ENCODE data around the gene EYA4. TPM values are rescaled to one million over a fixed set of nuclear protein-coding genes. Genes with fewer than 3 reads are reported as not detected.

Gene EYA4
- total RNA-seq, 2 experiments from 2014 or later: not detected

DNA sequence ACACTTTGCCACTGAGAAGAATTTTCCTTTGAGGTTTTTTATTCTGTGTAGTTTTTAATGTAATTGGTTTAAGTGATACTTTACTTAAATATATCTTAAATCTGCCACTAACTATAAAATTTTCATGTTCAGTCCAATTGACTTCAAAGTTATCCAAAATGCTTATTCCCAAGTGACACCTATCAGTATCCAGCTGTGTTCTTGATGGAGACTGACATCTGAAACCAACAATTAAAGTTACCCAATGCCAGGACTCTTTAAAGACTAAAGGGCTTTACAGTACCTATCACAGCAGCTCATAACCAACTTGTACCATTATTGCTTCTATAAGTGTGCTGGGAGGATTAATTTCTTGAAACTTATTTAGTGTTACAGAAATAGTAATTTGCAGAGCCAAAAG is 13.8 kb upstream of the EYA4 start:
- ChIA-PET CTCF (ENCODE audit: unreplicated experiment) (no interaction called here), POLR2A (no interaction called here)
- Histone ChIP-seq H3K9me3 (ENCODE audit: low read length) (no peaks in the 10 kb centered on the region), H3K4me2 (ENCODE audit: low read length) (no peak overlapping the region), H3K4me1 (ENCODE audit: insufficient read depth, low read length, poor library complexity, severe bottlenecking) (no peaks in the 10 kb centered on the region), H3K4me3 (ENCODE audit: low read depth, low read length, poor library complexity, severe bottlenecking) (no peak overlapping the region), H3K79me2 (ENCODE audit: insufficient read depth, low read depth, low read length) (no peaks in the 10 kb centered on the region), H2AFZ (ENCODE audit: low read length) (no peak overlapping the region), H3K36me3 (ENCODE audit: insufficient read depth, low read length) (no peaks in the 10 kb centered on the region), H3K9me2 (ENCODE audit: insufficient read depth, low read length) (no peaks in the 10 kb centered on the region), H4K20me1 (ENCODE audit: insufficient read depth, low read length) (no peaks in the 10 kb centered on the region), H3K27ac (ENCODE audit: low read depth, low read length, poor library complexity, severe bottlenecking) (no peak overlapping the region)
- intact Hi-C loops (cut with micrococcal nuclease; ENCODE audit: unreplicated experiment): no loop called here
- BruUV-seq (replicated peaks): no TSS peak
- DNase-seq (ENCODE audit: low spot score): no peak
- TF ChIP-seq EZH2phosphoT487 (IDR thresholded peaks at IDR 0.05; ENCODE audit: borderline replicate concordance, low read depth, low read length) (no peak), CTCF (conservative IDR thresholded peaks at IDR 0.05; ENCODE audit: low read length) (no peak)

DNA sequence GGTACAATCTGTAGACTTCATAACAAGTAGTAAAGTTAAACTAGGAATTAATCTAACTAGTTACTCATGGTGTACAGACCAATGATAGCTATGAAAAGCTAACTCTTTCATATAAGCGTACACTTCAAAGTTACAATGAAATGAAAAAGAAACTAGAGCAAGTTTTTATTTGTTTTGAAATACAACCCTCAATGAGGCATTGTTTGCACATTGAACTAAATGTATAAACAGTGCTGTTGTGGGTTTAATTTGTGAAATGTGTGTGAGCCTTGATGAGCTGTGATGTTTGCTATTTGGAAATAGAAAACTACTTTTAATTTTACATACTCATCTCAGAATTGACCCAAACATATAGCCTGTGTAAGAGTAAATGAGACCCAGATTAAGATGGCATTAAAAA is 11.1 kb upstream of the EYA4 start:
- no peak for TF ChIP-seq EZH2phosphoT487 (IDR thresholded peaks at IDR 0.05; ENCODE audit: borderline replicate concordance, low read depth, low read length)
- TF ChIP-seq CTCF (conservative IDR thresholded peaks at IDR 0.05; ENCODE audit: low read length): no peak
- Histone ChIP-seq H3K36me3 (ENCODE audit: insufficient read depth, low read length) (no peaks in the 10 kb centered on the region), H3K4me2 (ENCODE audit: low read length) (no peak overlapping the region), H3K9me2 (ENCODE audit: insufficient read depth, low read length) (no peaks in the 10 kb centered on the region), H3K79me2 (ENCODE audit: insufficient read depth, low read depth, low read length) (no peaks in the 10 kb centered on the region), H2AFZ (ENCODE audit: low read length) (no peak overlapping the region), H3K9me3 (ENCODE audit: low read length) (no peaks in the 10 kb centered on the region), H3K4me1 (ENCODE audit: insufficient read depth, low read length, poor library complexity, severe bottlenecking) (no peaks in the 10 kb centered on the region), H4K20me1 (ENCODE audit: insufficient read depth, low read length) (no peaks in the 10 kb centered on the region), H3K27ac (ENCODE audit: low read depth, low read length, poor library complexity, severe bottlenecking) (no peak overlapping the region), H3K4me3 (ENCODE audit: low read depth, low read length, poor library complexity, severe bottlenecking) (no peak overlapping the region)
- intact Hi-C loops (cut with micrococcal nuclease; ENCODE audit: unreplicated experiment): no loop called here
- DNase-seq (ENCODE audit: low spot score): no peak
- POLR2A ChIA-PET: interaction anchor here (0.6 kb wide), 1 partner anchor 12 kb away, joined by 3 read pairs; no protein-coding TSS in a partner anchor
- CTCF ChIA-PET (ENCODE audit: unreplicated experiment): no interaction called here
- no TSS peak for BruUV-seq (replicated peaks)

DNA sequence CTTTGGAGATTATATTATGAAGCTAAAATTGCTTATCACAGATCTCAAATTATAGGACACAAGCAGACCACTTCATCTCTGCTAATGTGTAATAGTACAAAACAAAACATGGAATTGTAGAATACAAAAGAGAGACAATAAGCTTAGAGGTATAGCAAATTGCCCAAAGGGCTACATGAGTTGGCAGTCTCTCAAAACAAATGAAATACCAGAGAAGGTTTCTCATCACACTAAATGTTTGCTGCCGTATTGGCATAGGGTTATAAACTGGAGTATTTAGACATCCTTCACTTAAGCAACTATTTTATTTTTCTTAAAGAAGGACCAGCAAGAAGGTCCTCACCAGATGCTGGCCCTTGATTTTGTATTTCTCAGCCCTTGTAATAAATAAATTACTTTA is 5.9 kb upstream of the EYA4 start:
- no peaks in the 10 kb centered on the region for H4K20me1 ChIP-seq (ENCODE audit: insufficient read depth, low read length)
- BruUV-seq (replicated peaks): no TSS peak
- intact Hi-C loops (cut with micrococcal nuclease; ENCODE audit: unreplicated experiment): no loop called here
- no peak for DNase-seq (ENCODE audit: low spot score)
- no peaks in the 10 kb centered on the region for H3K9me3 ChIP-seq (ENCODE audit: low read length)
- POLR2A ChIA-PET: no interaction called here
- H3K9me2 ChIP-seq (ENCODE audit: insufficient read depth, low read length): no peaks in the 10 kb centered on the region
- H3K36me3 ChIP-seq (ENCODE audit: insufficient read depth, low read length): no peaks in the 10 kb centered on the region
- H3K79me2 ChIP-seq (ENCODE audit: insufficient read depth, low read depth, low read length): no peaks in the 10 kb centered on the region
- no peak overlapping the region for H3K27ac ChIP-seq (ENCODE audit: low read depth, low read length, poor library complexity, severe bottlenecking)
- CTCF ChIA-PET (ENCODE audit: unreplicated experiment): no interaction called here
- H3K4me2 ChIP-seq (ENCODE audit: low read length): no peak overlapping the region
- no peaks in the 10 kb centered on the region for H3K4me1 ChIP-seq (ENCODE audit: insufficient read depth, low read length, poor library complexity, severe bottlenecking)
- H2AFZ ChIP-seq (ENCODE audit: low read length): no peak overlapping the region
- H3K4me3 ChIP-seq (ENCODE audit: low read depth, low read length, poor library complexity, severe bottlenecking): no peak overlapping the region
- TF ChIP-seq CTCF (conservative IDR thresholded peaks at IDR 0.05; ENCODE audit: low read length): no peak

All from OCI-LY7 (cell line).